Stimulated activated CD4-positive, alpha-beta T cell treated with anti-CD3 and anti-CD28 coated beads, TNF-alpha, amount 100 ng/mL, for 1 hour (primary cell): ENCODE data around the gene SCAMP4.
"Not testable (repeated sequence)": the region's sequence is repeated elsewhere in the genome, so short reads cannot be mapped to it uniquely, and the experiment has no call there.

Source experiments
- DNase-seq, 3 donors: peaks; one replicate each; pipeline ENCODE4 v3.0.0-alpha.2; 2020; ENCODE audit warnings: low read depth in 3 of 3, low spot score in 1 of 3

SCAMP4 gene

DNA sequence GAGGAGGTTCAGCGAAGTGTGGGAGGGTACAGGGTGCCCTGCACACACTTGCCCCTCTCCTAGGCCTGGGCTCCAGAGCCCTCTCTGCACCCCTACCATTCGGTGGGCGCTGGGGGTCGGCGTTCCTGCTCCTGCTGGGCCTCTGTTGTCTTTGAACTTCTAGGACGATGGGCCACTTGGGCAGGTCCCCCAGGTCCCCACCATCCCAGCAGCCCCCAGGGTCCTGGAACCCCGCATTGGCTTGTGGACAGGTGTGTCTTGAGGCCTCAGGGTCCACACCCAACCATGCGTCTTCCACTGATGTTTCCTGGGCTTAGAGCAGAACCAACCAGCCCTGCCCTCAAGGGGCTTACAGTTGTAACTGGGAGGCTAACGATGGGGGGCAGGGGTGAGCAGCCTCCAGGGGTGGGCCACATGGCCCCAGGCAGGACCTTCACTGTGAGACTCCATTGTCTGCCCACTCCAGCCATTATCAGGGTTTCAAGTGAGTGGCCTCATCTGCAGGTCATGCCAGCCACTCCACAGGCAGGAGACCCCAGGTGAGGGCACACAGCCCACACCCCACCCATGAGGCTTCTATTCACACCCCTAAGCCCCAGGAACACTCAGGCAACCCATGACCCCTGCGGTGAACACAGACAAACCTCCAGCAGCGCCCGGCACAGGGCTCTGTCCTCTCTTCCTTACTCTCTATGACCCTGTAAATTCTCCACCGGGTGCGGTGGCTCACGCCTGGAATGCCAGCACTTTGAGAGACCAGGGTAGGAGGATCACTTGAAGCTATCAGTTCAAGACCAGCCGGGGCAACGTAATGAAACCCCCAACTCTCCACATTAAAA is 39.8 kb upstream of the SCAMP4 start:
- no peak for DNase-seq

DNA sequence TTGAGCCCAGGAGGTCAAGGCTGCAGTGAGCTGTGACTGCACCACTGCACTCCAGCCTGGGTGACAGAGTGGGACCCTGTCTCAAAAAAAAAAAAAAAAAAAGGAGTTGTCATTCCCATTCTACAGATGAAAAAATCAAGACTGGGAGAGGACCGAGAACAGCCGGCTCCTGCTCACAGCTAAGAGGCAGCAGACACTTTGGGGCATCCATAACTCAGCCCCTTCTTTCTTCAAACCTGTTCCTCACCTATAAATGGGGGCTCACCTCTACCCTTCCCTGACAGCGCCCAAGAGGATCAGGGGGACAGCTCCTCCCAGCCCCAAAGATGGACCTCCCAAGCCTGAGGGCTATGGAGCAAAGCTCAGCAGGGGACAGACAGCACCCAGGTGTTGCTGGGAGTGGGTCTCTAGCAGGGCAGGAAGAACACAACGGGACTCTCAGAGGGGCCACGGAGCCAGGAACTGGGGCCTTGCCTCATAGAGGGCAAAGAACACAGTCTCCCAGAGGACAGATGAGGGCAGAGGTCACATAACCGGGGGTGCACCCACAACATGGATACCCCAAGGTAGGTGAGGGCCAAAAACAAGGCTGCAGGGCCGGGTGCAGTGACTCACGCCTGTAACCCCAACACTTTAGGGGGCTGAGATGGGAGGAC is 38.4 kb upstream of the SCAMP4 start:
- no peak for DNase-seq

DNA sequence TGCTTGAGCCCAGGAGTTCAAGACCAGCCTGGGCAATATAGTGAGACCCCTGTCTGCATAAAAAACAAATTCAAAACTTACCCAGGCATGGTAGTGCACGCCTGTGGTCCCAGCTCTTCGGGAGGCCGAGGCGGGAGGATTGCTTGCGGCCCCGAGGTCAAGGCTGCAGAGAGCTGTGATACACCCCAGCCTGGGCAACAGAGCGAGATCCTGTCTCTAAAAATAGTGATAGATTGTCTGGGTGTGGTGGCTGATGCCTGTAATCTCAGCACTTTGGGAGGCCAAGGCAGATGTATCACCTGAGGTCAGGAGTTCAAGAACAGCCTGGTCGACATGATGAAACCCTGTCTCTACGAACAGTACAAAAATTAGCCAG is 37.9 kb upstream of the SCAMP4 start:
- no peak for DNase-seq

DNA sequence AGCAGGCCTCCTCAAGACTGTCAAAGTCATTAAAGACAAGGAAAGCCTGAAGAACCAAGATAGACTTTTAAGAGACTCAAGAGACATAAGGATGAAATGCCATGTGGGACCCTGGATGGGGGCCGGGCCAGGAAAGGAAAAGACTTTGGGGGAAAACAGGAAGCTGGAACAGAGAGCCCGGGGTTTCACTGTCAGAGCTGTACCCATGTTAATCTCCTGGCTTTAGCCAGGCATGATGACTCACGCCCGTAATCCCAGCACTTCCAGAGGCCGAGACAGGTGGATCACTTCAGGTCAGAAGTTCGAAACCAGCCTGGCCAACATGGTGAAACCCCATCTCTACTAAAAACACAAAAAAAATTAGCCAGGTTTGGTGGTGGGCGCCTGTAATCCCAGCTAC is 36.2 kb upstream of the SCAMP4 start:
- no peak for DNase-seq

DNA sequence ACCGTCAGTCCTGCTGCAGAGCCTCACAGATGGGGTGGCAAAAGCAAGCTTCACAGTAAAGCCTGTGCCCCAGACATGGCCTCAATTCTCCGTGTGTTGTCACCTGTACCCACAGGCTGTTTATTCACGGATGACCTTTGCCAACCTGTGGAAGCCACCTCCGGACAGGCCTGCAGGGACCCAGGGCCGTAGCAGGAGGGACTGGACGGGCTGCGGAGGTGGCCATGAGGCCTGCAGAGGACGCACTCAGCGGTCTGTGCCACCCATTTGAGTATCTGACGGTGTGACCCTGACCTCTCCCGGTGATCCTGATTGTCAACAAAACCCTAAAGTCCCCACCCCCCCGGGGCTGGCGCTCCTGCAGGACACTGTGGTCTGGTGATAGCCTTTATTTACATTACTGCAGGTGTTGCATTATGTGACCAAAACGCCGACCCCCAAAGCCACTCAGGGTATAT is 34.0 kb upstream of the SCAMP4 start:
- DNase-seq, result no peak

DNA sequence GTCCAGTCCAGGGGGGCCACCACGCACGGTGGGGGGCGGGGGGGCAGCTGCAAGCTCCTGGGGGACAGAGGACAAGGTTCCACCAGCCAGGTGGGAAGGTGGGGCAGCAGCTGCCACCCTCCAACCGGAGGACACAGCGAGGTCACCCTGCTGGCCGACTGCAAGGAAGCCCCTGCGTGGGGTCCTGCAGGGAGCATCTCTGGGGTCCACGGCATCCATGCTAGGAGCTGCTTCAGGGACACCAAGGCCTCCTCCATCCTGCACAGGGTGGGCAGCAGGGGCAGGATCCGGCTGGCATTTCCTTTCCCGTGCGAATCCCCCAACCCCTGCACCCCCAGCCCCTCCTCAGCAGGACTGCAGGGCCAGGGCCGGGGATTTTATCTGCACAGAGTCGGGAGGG is 33.6 kb upstream of the SCAMP4 start:
- DNase-seq, result no peak

DNA sequence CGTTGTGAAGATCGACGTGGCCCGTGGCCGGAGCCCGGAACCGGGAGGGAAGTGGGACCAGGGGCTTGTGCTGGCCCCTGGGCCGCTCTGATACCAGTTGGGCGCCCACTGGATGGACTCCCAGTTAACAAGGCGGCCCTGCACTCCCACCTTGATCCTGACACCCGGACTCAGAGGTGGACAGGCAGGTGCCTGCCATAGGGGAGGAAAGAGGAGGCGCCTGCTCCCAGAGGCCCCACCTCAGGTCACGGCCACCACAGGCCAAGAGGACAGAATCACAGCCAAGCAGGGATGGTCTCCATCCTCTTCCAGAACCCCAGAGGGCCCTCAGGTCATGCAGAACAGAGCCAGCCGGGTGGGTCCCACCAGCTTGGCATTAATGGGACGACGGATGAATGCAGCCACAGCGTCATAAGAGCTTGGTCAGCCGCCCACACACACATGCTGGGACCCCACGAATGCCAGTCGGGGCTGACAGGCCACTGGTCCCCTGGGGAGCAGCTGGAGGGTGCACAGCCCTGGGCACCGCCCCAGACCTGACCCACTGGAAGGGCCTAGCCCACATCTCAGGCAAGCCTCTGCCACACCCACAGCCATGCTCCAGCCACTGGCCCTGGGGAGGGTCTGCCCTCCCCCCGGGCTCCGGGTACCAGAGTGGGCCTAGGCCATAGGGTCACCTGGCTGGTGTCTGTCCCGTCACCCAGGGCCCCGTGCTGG is 32.2 kb upstream of the SCAMP4 start:
- DNase-seq, result no peak

DNA sequence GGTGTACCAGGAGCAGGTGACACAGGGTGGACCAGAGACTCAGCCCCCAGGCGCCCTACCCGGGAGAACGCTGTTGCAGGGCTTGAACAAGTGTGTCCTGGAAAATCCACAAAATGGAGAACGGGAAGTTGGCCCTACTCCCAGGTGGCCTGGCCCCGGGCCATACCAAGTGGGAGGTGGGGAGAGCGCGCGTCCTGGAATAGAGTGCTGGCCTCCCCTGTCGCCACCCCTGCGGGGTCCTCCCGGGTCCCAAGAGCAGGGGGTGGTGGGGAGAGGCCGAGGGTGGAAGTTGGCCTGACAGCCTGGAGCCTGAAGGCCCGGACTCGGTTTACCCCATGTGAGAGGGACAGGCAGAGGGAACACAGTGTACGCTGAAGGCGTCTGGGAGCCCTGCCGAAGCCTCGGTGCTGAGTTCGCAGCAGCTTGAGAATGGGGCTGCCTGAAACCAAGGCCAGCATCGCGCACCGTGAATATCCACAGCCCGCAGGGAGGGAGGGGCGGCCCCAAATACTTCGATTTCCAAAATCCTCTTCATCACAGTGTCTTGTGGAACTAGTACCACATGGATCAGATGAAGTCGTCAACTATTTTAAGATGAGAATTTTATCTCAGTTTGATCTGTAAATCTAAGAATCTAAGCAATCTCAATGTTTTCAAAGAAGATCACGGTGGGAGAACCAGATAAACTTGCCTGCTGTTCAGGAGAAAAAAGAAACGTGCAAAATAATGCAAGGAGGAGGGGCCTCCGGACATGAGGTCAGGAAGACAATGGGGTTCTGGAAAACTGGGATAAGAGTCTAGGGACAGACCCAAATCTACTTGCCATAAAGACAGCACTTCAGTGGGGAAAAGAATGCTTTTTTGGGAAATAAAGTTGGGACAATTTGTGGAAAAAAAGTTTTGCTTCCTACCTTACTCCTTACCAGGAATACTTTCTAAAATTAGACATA is 31.4 kb upstream of the SCAMP4 start:
- no peak for DNase-seq

DNA sequence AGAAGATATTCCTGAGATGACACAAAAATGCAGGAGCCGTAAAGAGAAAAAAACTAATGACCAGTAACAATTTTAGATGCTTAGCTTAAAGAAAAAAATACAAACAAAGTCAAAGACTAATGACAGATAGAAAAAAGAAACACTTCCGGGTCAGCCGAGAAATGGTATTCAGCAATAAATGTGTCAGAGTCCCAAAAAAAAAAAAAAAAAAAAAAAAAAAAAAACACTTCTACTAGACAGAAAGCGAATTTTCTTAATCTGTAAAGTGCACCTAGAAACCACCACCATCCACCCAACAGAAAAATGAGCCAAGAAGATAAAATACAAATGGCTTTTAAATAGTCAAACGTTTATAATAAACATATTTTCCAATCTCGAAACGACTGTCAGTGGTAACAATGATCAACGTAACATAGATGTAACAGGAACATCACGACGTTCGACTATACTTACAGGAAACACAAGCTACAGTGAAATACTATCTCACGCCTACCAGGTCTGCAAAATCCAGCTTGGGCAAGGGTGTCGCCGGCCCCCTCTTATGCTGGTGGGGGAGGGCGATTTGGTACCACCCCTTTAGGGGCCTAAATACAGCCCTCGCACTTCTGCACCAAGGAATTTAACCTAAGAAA is 30.5 kb upstream of the SCAMP4 start:
- no peak for DNase-seq

DNA sequence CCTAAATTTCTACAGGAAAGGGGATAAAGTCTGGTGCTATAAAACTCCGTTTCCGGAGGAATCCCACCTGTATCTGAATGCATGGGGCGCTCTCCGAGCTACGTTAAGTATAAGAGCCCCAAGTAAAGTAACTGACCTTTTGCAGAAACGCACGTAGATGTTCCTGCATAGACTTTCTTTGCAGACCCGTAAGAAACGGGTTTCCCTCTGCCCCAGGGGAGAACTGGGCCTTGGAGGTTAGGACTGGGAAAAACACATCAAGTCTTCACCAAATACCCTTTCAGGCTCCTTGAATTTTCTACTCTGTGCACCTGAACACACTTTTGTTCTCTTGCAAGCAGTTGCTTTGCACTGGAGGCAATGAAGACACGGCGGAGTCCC is 29.9 kb upstream of the SCAMP4 start:
- DNase-seq, result not testable (repeated sequence)

DNA sequence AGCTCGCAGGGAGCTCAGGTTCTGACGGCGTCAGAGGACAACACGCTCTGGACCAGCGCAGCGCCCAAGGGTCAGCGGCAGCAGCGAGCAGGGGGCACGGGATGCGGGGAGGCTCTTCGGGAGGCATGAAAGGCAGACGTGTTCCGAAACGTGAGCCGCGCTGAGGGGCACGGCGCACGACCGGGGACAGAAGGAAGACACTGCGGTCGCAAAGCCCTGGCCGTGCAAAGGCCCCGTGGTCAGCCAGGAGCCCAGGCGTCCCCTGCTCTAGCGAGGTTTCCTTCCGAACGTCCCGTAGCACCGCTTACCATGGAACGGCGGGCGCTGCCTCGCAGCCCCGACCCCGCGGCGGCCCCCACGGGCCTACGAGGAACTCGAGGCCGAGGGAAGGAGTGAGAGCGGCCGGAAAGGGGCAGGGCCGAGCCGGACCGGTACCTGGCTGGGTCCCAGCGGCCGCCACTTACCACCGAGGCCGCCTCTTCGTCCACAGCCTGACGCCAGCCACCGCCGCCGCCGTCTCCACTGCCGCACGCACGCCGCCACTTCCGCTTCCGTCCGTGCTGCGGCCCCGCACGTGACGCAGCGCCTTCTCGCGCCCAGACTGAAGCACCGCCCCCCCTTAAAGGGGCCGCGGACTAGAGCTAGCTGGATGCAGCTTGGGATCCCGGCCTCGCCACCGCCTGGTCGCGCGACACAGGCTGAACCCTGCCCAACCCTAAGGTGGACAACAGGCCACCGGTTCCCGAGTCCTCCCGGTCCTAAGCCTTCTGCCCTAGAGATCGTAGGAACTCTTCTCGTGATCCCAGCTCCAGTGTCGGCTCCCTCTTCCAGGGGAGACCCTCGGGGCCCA is 29.3 kb upstream of the SCAMP4 start:
- peak; percentile 65 to 80 (median 73) for DNase-seq

DNA sequence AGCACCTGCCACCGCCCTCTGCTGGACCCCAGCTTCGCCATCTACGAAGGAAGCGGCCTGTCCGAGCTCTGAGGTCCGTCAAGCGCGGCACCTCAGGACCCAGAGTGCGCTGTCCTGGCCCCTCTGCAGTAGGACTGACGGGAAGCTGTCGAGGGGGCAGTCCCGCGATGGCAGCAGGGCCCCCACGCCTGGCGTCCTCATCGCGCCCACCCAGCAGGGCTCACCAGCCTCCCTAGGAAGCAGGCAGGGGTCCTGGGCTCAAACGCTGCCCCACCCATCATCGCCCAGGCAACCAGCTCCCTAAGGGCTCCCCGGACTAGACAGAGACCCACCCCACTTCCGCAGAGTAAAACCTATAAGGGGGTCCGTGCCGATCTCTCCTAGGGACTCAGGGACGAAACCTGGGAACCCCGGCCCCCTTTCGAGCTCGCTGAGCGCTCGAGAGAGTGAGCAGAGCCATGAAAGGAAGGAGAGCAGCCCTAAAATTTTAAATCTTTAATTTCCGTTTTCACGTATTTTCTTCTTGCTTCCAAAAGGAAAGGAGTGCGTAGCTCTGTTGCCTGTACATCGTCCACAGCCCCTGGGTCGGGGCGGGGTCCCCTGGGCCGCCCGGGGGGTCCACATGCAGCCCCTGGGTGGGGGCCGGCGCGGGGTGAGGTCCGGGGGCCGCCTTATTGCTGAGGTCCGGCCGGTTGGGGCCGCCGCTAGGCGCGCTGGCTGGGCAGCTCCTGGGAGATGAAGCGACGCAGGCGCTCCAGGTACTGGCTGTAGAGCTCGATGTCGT is 28.5 kb upstream of the SCAMP4 start:
- not testable (repeated sequence) for DNase-seq

DNA sequence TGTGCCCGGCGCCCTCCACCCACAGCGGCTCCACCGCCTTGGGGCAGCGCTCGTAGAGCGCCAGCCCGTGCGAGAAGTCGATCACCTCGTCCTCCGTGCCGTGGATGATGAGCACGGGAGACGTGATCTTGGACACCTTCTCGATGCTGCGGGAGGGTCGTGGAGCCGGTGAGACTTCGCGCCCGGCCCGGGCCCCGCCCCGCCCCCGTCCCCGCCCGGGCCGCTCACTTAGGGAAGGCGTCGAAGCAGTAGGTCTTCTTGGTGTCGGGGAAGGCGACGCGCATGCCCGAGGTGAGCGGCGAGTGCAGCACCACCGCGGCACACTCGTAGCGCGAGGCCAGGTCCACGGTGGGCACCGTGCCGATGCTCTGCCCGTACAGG is 27.9 kb upstream of the SCAMP4 start:
- not testable (repeated sequence) for DNase-seq

DNA sequence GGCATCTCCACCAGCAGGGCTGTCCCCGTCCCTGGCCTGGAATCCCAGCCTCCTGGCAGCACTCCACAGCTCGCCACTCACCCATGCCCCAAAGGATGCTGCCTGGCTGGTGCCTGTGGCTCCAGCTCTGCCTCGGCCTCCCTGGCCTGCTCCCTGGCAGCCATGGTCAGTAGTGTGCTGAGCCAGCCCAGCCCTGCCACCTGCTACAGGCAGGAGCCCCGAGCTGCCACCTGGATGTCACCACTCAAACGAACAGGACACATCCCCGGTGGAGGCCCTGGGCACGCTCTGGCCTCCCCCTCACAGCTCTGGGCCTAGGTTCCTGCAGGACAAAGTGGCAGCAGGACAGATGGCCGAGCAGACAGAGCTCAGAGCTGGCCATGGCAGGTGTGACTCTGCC is 26.6 kb upstream of the SCAMP4 start:
- not testable (repeated sequence) for DNase-seq

DNA sequence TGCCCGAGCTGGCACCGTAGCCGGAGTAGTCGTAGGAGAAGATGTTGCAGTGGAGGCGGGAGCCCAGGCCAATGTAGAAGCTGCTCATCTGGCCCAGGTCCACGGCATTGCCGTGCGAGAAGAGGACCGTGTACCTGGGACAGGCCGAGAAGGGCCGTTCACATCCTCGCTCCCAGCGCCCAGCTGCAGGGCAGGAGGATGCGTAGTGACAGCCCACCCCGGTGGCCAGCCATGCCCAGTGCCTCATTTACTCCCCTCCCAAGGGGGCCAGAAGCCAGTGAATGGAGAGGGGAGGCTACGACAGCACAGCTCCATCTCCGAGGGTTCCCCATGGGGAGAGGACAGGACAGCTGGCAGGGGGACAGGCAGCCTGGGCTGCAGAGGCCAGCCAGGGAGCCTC is 25.2 kb upstream of the SCAMP4 start:
- DNase-seq, result not testable (repeated sequence)

DNA sequence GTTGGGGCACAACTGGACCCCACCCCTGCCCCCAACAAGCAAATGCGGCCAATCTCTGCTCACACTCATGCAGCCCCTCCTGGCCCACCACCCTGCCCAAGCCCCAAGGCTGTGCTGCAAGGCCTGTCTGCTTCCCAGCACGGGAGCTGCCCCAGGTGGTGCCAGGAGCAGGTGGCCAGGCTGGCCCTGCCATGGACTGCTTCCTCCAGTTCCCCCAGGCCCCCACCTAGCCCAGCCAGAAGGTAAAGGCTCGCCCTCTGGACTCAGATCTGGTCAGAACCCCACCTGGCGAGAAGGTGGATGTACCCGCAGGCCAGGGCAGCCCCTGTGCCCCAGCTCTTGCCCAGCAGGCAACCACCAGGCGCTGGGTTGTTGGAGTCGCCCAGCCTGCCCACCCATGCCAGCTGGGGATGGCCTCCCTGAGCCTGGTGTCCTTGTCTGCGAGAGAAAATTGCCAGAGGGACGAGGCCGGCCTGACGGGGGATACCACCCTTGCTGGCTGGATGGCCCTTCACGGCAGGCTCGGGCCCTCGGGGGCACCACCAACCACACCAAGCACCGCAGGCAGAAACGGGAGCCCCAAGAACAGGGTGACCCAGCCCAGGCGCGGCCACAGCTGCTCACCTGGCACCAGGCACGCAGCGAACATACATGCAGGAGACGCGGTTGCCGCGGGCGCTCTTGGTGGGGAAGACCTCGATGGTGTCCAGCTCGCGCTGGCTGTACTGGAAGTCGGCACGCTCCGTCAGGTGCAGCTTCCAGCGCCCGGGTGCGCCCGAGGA is 24.4 kb upstream of the SCAMP4 start:
- no peak for DNase-seq

DNA sequence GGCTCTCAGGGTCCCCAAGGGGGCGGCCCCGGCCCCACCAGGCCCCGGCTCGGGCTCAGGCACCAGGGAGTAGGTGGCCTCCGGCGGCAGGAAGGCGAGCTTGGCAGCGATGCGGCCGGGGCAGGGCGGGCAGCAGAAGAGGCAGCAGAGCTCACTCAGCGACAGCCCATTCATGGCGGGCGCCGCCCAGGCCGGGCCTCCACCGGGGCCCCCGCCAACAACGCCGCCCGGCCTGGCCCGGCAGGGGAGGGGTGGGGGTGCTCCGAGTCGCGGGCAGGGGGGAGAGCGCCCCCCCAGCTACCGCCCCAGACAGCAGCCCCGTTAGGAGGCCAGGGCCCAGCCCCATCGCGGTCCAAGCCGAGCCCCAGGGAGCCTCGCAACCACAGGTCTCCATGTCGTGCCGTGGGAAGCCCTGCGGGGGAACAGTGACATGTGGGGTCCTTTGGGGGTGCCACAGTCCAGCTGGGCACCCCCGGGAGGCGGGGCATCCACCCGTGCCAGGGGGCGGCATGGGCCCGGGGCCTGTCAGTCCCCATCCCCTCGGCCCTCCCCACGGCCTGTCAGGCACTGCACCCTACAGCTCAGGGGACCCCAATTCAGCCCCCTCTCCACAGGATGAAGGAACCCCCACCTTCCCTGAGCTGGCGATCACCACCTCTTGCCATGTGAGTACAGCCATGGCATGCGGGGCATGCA is 23.7 kb upstream of the SCAMP4 start:
- DNase-seq, result not testable (repeated sequence)
